Stomach (tissue), 4 donors: Measurements from ENCODE around the gene RAD50.

ENCODE experiments used
- CTCF ChIP-seq, 7 experiments: fragments of 450-650 bp in 4 of 7; fragments of 200-600 bp in 3 of 7; sonication (generic) in 3 of 7; IDR thresholded peaks; one replicate each; pipeline ENCODE4 v1.5.1; 2016 to 2019; ENCODE audit warnings: antibody characterized with exemption in 7 of 7, control low read depth in 2 of 7, mild to moderate bottlenecking in 1 of 7
- EP300 ChIP-seq: sonication (generic); formaldehyde crosslinking; IDR thresholded peaks from one replicate; pipeline ENCODE4 v1.6.1; 2017; ENCODE audit warnings: antibody characterized with exemption

GRCh38 chr5:132528021-132528420 lies 28.8 kb upstream of the RAD50 start:
- TF ChIP-seq CTCF (IDR thresholded peaks at IDR 0.05) (no peak), EP300 (no peak)
